GM12878 (cell line): ENCODE results near the gene KLHL35. TPM values are rescaled to one million over a fixed set of nuclear protein-coding genes. Genes with fewer than 3 reads are reported as not detected.
A peak's percentile ranks its signal among the peaks of the same experiment; 100 is the strongest.

Source experiments
- ATF7 ChIP-seq: fragments of 450-650 bp; IDR thresholded peaks from 2 replicates; pipeline ENCODE4 v1.6.1; 2016; ENCODE audit warnings: low read depth, mild to moderate bottlenecking
- CHD2 ChIP-seq: IDR thresholded peaks from 2 replicates; pipeline ENCODE4 v1.6.1; 2011; ENCODE audit warnings: low read depth, low read length, improper control_type of control experiment, borderline replicate concordance
- FOXK2 ChIP-seq: fragments of 450-650 bp; IDR thresholded peaks from 2 replicates; pipeline ENCODE4 v1.6.1; 2017; ENCODE audit warnings: mild to moderate bottlenecking, moderate library complexity
- NRF1 ChIP-seq: conservative IDR thresholded peaks from 2 replicates; pipeline ENCODE4 v1.6.1; 2011; ENCODE audit warnings: mild to moderate bottlenecking, low read depth, low read length, improper control_type of control experiment
- PML ChIP-seq: IDR thresholded peaks from 2 replicates; pipeline ENCODE4 v1.6.1; 2012; ENCODE audit warnings: low read length, inconsistent platforms
- RCOR1 ChIP-seq: conservative IDR thresholded peaks from 2 replicates; pipeline ENCODE4 v1.6.1; 2012; ENCODE audit warnings: low read depth, low read length, improper control_type of control experiment
- RELA ChIP-seq: fragments of 450-650 bp; IDR thresholded peaks from 2 replicates; pipeline ENCODE4 v1.8.0; 2014; ENCODE audit warnings: borderline replicate concordance; ENCODE audit not compliant: partially characterized antibody
- SMARCA5 ChIP-seq: fragments of 450-650 bp; IDR thresholded peaks from 2 replicates; pipeline ENCODE4 v1.6.1; 2017; ENCODE audit warnings: mild to moderate bottlenecking
- SMC3 ChIP-seq: IDR thresholded peaks from 2 replicates; pipeline ENCODE4 v1.6.1; 2011; ENCODE audit warnings: low read length, improper control_type of control experiment, borderline replicate concordance
- SREBF1 ChIP-seq: IDR thresholded peaks from 2 replicates; pipeline ENCODE4 v1.6.1; 2012; ENCODE audit warnings: mild to moderate bottlenecking, low read length
- SREBF2 ChIP-seq: IDR thresholded peaks from 2 replicates; pipeline ENCODE4 v1.6.1; 2012; ENCODE audit warnings: mild to moderate bottlenecking, low read length
- STAT1 ChIP-seq: fragments of 450-650 bp; conservative IDR thresholded peaks from 2 replicates; pipeline ENCODE4 v1.6.1; 2014; ENCODE audit warnings: antibody characterized with exemption, mild to moderate bottlenecking
- ZNF217 ChIP-seq: fragments of 450-650 bp; IDR thresholded peaks from 2 replicates; pipeline ENCODE4 v1.6.1; 2017; ENCODE audit warnings: antibody characterized with exemption, mild to moderate bottlenecking
- polyA plus RNA-seq, 11 experiments: library from polyadenylated mRNA; depleted of rRNA in 4 of 11; unstranded in 6 of 11; stranded (reverse) in 5 of 11; fragments of >200 nt; fragmentation: Nextera tagmentation in 4 of 11; fragmentation: Illumina TruSeq in 1 of 11; extraction: Ambion mirVana in 4 of 11; extraction: Trizol in 1 of 11; gene quantifications; 1 replicate in 1 of 11; 2 replicates in 10 of 11; pipeline versions ENCODE4 v1.2.1 to v1.2.3, GENCODE V29; 2011 to 2016; ENCODE audit warnings: inconsistent platforms in 2 of 11, missing spikeins in 2 of 11, low read depth in 1 of 11
- total RNA-seq, 4 experiments: library from RNA; depleted of rRNA in 3 of 4; stranded (reverse); fragments of >200 nt in 3 of 4; fragmentation: Illumina TruSeq in 1 of 4; extraction: Trizol in 1 of 4; gene quantifications; 2 replicates each; pipeline versions ENCODE4 v1.2.1 to v1.2.3, GENCODE V29; 2013 to 2021
- TF ChIP-seq, protein P1 (sequence below): IDR thresholded peaks from 2 replicates; pipeline ENCODE4 v1.6.1; 2012; ENCODE audit warnings: low read length, inconsistent platforms
- TF ChIP-seq, protein P2 (sequence below): IDR thresholded peaks from 2 replicates; pipeline ENCODE4 v1.6.1; 2012; ENCODE audit warnings: low read depth, low read length, improper control_type of control experiment
- TF ChIP-seq, protein P3 (sequence below): fragments of 450-650 bp; IDR thresholded peaks from 2 replicates; pipeline ENCODE4 v1.6.1; 2017; ENCODE audit warnings: mild to moderate bottlenecking
- TF ChIP-seq, protein P4 (sequence below): fragments of 450-650 bp; IDR thresholded peaks from 2 replicates; pipeline ENCODE4 v1.6.1; 2016; ENCODE audit warnings: mild to moderate bottlenecking
- TF ChIP-seq, protein P5 (sequence below): fragments of 150-350 bp; IDR thresholded peaks from 2 replicates; pipeline ENCODE4 v1.6.1; 2016; ENCODE audit warnings: low read depth, low read length
- TF ChIP-seq, protein P6 (sequence below): IDR thresholded peaks from 2 replicates; pipeline ENCODE4 v1.6.1; 2012; ENCODE audit warnings: low read depth, low read length, improper control_type of control experiment
- TF ChIP-seq, protein P7 (sequence below): IDR thresholded peaks from 2 replicates; pipeline ENCODE4 v1.6.1; 2011; ENCODE audit warnings: borderline replicate concordance, low read depth, mild to moderate bottlenecking, moderate library complexity, mixed read lengths, low read length; ENCODE audit not compliant: insufficient read depth; ENCODE audit errors: extremely low read length

The KLHL35 gene
- total and polyA plus RNA-seq, 10 of the 15 experiments (the other 5 are each of a cell fraction or from before 2014, with no cell fraction given): 0.04 to 0.34 (median 0.13) TPM; not detected in 1

DNA sequence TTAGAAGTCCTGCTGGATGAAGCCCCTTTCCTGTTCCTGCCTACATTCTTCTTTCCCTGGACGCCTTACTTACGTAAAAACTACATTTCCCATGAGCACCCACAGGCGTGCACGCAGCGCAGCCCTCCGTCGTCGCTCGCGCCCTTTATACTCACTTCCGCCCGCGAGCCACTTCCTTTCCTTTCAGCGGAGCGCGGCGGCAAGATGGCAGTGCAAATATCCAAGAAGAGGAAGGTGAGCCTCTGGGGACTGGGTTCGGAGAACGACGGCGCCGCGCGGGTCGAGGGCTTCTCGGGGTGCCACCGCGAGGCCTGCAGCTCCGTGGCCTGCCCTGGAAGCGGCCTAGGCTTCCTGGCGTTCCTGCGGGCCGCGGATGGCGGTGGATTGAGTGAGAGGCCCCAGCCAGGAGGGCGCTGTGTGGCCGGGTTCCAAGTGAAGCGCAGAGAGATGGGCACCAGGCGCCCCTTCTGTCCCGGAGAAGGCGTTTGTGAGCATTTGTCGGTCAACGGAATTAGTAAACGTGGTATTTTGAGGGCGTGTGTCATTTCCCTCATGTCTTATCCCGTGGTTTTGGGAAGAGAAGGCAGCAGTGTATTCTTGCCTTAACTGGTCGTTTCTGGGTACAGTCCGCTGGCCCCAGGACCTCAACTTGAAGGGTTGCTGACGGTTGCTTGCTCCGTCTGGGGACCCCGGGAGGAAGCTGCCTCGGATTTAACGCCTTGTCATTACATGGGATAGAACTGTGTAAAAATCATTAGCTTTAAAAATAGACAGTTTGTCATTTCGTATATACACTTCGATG is 33.5 kb downstream of the KLHL35 start, which contains the start of gene RPS3 (continued):
- TF ChIP-seq ZNF217 (no peak), RELA (no peak), FOXK2 (no peak), RCOR1 (0 out of 2 replicates have a peak, but pooled peaks have one; percentile 43), SREBF2 (no peak), CHD2 (peak; percentile 65; the same call in 1 of the 2 replicates), SMARCA5 (peak; percentile 93), NRF1 (peak; percentile 23; the same call in 1 of the 2 replicates), SMC3 (no peak), PML (peak; percentile 99), STAT1 (peak; percentile 97), ATF7 (no peak), SREBF1 (peak; percentile 79)
- TF ChIP-seq, protein P1, sequence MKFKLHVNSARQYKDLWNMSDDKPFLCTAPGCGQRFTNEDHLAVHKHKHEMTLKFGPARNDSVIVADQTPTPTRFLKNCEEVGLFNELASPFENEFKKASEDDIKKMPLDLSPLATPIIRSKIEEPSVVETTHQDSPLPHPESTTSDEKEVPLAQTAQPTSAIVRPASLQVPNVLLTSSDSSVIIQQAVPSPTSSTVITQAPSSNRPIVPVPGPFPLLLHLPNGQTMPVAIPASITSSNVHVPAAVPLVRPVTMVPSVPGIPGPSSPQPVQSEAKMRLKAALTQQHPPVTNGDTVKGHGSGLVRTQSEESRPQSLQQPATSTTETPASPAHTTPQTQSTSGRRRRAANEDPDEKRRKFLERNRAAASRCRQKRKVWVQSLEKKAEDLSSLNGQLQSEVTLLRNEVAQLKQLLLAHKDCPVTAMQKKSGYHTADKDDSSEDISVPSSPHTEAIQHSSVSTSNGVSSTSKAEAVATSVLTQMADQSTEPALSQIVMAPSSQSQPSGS: no peak; the same call in 1 of the 2 replicates
- TF ChIP-seq, protein P2, sequence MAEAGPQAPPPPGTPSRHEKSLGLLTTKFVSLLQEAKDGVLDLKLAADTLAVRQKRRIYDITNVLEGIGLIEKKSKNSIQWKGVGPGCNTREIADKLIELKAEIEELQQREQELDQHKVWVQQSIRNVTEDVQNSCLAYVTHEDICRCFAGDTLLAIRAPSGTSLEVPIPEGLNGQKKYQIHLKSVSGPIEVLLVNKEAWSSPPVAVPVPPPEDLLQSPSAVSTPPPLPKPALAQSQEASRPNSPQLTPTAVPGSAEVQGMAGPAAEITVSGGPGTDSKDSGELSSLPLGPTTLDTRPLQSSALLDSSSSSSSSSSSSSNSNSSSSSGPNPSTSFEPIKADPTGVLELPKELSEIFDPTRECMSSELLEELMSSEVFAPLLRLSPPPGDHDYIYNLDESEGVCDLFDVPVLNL: peak; percentile 63
- TF ChIP-seq, protein P3, sequence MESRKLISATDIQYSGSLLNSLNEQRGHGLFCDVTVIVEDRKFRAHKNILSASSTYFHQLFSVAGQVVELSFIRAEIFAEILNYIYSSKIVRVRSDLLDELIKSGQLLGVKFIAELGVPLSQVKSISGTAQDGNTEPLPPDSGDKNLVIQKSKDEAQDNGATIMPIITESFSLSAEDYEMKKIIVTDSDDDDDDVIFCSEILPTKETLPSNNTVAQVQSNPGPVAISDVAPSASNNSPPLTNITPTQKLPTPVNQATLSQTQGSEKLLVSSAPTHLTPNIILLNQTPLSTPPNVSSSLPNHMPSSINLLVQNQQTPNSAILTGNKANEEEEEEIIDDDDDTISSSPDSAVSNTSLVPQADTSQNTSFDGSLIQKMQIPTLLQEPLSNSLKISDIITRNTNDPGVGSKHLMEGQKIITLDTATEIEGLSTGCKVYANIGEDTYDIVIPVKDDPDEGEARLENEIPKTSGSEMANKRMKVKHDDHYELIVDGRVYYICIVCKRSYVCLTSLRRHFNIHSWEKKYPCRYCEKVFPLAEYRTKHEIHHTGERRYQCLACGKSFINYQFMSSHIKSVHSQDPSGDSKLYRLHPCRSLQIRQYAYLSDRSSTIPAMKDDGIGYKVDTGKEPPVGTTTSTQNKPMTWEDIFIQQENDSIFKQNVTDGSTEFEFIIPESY: no peak
- TF ChIP-seq, protein P4, sequence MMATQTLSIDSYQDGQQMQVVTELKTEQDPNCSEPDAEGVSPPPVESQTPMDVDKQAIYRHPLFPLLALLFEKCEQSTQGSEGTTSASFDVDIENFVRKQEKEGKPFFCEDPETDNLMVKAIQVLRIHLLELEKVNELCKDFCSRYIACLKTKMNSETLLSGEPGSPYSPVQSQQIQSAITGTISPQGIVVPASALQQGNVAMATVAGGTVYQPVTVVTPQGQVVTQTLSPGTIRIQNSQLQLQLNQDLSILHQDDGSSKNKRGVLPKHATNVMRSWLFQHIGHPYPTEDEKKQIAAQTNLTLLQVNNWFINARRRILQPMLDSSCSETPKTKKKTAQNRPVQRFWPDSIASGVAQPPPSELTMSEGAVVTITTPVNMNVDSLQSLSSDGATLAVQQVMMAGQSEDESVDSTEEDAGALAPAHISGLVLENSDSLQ: peak; percentile 49
- TF ChIP-seq, protein P5, sequence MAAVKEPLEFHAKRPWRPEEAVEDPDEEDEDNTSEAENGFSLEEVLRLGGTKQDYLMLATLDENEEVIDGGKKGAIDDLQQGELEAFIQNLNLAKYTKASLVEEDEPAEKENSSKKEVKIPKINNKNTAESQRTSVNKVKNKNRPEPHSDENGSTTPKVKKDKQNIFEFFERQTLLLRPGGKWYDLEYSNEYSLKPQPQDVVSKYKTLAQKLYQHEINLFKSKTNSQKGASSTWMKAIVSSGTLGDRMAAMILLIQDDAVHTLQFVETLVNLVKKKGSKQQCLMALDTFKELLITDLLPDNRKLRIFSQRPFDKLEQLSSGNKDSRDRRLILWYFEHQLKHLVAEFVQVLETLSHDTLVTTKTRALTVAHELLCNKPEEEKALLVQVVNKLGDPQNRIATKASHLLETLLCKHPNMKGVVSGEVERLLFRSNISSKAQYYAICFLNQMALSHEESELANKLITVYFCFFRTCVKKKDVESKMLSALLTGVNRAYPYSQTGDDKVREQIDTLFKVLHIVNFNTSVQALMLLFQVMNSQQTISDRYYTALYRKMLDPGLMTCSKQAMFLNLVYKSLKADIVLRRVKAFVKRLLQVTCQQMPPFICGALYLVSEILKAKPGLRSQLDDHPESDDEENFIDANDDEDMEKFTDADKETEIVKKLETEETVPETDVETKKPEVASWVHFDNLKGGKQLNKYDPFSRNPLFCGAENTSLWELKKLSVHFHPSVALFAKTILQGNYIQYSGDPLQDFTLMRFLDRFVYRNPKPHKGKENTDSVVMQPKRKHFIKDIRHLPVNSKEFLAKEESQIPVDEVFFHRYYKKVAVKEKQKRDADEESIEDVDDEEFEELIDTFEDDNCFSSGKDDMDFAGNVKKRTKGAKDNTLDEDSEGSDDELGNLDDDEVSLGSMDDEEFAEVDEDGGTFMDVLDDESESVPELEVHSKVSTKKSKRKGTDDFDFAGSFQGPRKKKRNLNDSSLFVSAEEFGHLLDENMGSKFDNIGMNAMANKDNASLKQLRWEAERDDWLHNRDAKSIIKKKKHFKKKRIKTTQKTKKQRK: no peak
- TF ChIP-seq, protein P6, sequence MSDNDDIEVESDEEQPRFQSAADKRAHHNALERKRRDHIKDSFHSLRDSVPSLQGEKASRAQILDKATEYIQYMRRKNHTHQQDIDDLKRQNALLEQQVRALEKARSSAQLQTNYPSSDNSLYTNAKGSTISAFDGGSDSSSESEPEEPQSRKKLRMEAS: peak; percentile 87; the same call in 1 of the 2 replicates
- TF ChIP-seq, protein P7, sequence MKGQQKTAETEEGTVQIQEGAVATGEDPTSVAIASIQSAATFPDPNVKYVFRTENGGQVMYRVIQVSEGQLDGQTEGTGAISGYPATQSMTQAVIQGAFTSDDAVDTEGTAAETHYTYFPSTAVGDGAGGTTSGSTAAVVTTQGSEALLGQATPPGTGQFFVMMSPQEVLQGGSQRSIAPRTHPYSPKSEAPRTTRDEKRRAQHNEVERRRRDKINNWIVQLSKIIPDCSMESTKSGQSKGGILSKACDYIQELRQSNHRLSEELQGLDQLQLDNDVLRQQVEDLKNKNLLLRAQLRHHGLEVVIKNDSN: no peak
